Measurements from ENCODE around the gene OR5D13.

OR5D13 gene

DNA sequence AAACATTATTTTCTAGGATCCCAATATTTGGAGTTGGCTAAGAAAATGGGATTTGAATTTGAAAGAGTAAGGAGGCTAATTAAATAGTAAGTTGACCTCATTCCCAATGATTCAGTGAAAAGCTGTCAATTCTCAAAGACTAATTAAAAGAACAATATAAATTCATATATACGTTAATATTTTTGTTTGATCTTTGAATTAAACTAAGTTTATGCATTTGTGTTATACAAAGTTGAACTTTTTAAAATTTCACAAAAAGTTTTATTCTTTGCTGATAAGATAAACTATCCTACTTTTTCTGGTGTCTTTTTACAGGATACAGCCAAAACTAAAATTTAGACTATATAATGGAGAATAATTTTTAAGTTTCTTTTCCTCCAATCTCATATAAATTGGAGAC is 37.8 kb downstream of the OR5D13 start, which contains the start of gene OR5L1:
Gene OR5L1, plus strand, starts transcription at position 301 of the 400 bp plus-strand sequence. CDS start 100 bp downstream, outside the sequence.
- DNase-seq (ENCODE audit: low read depth): no peak
- no peak within 1 kb of the TSS for H3K4me3 ChIP-seq (ENCODE audit: low read length)
- TF ChIP-seq, protein P1, sequence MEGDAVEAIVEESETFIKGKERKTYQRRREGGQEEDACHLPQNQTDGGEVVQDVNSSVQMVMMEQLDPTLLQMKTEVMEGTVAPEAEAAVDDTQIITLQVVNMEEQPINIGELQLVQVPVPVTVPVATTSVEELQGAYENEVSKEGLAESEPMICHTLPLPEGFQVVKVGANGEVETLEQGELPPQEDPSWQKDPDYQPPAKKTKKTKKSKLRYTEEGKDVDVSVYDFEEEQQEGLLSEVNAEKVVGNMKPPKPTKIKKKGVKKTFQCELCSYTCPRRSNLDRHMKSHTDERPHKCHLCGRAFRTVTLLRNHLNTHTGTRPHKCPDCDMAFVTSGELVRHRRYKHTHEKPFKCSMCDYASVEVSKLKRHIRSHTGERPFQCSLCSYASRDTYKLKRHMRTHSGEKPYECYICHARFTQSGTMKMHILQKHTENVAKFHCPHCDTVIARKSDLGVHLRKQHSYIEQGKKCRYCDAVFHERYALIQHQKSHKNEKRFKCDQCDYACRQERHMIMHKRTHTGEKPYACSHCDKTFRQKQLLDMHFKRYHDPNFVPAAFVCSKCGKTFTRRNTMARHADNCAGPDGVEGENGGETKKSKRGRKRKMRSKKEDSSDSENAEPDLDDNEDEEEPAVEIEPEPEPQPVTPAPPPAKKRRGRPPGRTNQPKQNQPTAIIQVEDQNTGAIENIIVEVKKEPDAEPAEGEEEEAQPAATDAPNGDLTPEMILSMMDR (conservative IDR thresholded peaks at IDR 0.05; ENCODE audit: low read length): no peak

DNA sequence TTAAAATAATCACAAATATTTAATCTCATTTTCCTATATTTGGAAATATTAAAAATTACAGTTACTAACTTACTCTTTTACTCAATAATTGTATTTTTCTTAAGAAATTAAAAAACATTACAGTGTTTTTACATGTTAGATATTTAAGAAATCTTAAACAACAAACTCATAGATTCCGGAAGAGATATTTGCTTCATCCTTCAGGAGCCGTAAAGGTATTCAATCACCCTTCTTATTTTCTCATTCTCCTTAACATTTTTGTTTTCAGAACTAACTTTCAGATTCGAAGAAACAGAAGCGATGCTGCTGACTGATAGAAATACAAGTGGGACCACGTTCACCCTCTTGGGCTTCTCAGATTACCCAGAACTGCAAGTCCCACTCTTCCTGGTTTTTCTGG is 46.1 kb downstream of the OR5D13 start, which contains the start of gene OR5D18:
Gene OR5D18, plus strand, starts transcription at position 301 of the 400 bp plus-strand sequence. Its CDS starts 0 bp downstream, at position 301.
- no peak within 1 kb of the TSS for H3K4me3 ChIP-seq (ENCODE audit: low read length)
- no peak for DNase-seq (ENCODE audit: low read depth)
- TF ChIP-seq, protein P1 (conservative IDR thresholded peaks at IDR 0.05; ENCODE audit: low read length): no peak
